ENCODE measurements around the gene PLIN4. TPM values are rescaled to one million over a fixed set of nuclear protein-coding genes. Genes with fewer than 3 reads are reported as not detected.

Gene PLIN4
- total and polyA plus RNA-seq, 10 donors: 0.27 to 10.2 (median 2.1) TPM

GRCh38 chr19:4477034-4477801, 41.1 kb downstream of the PLIN4 start:
- peaks cover 0 to 73% (median 36%) of the 10 kb centered on the region in 6 donors for H3K36me3 ChIP-seq
- peaks cover 17 to 30% (median 26%) of the 10 kb centered on the region in 6 donors for H3K4me1 ChIP-seq
- intact Hi-C loops (cut with DNase I; ENCODE audit: low total_unique reads): no loop called here
- 86 to 92% (median 90%) methylated on average over 13 to 16 of the region's 16 CpGs for WGBS, 5 donors
- H3K9me3 ChIP-seq: no peaks in the 10 kb centered on the region
- no peak for TF ChIP-seq POLR2A (IDR thresholded peaks at IDR 0.05)
- TF ChIP-seq POLR2AphosphoS5 (IDR thresholded peaks at IDR 0.05): no peak
- no peak for TF ChIP-seq CTCF (IDR thresholded peaks at IDR 0.05 in 8 of 11, conservative IDR thresholded peaks at IDR 0.05 in 3 of 11)
- no peak overlapping the region for H3K27ac ChIP-seq
- DNase-seq: no peak
- no peak overlapping the region for H3K4me3 ChIP-seq
- H3K27me3 ChIP-seq (replicated peaks in 1 of 7): no peaks in the 10 kb centered on the region

GRCh38 chr19:4474514-4475022, 43.7 kb downstream of the PLIN4 start:
- H3K4me3 ChIP-seq: peak overlapping the region in 3 of 8 donors; percentile 0 to 99 (median 97)
- TF ChIP-seq POLR2A (IDR thresholded peaks at IDR 0.05): no peak
- no peak for TF ChIP-seq CTCF (IDR thresholded peaks at IDR 0.05 in 8 of 11, conservative IDR thresholded peaks at IDR 0.05 in 3 of 11)
- no peak for TF ChIP-seq POLR2AphosphoS5 (IDR thresholded peaks at IDR 0.05)
- H3K4me1 ChIP-seq: peaks cover 17 to 42% (median 33%) of the 10 kb centered on the region in 6 donors
- H3K36me3 ChIP-seq: peaks cover 0 to 47% (median 36%) of the 10 kb centered on the region in 6 donors
- intact Hi-C loops (cut with DNase I; ENCODE audit: low total_unique reads): no loop called here
- WGBS, 5 donors: 17 to 25% (median 18%) methylated on average over 11 to 13 of the region's 13 CpGs
- H3K27me3 ChIP-seq (replicated peaks in 1 of 7): no peaks in the 10 kb centered on the region
- H3K27ac ChIP-seq: peak overlapping the region in 1 of 8 donors; percentile 4
- no peak for DNase-seq
- H3K9me3 ChIP-seq: no peaks in the 10 kb centered on the region

- no peak for DNase-seq
- H3K4me1 ChIP-seq: peaks cover 17 to 42% (median 33%) of the 10 kb centered on the region in 6 donors
Observed at GRCh38 chr19:4473763-4474513, 44.3 kb downstream of the PLIN4 start.

More at GRCh38 chr19:4473763-4474513, 44.3 kb downstream of the PLIN4 start:
- TF ChIP-seq POLR2A (IDR thresholded peaks at IDR 0.05) (no peak), CTCF (IDR thresholded peaks at IDR 0.05 in 8 of 11, conservative IDR thresholded peaks at IDR 0.05 in 3 of 11) (no peak), POLR2AphosphoS5 (IDR thresholded peaks at IDR 0.05) (no peak)
- intact Hi-C loops (cut with DNase I; ENCODE audit: low total_unique reads): no loop called here
- WGBS, 5 donors: 30 to 38% (median 32%) methylated on average over 22 to 23 of the region's 23 CpGs
- Histone ChIP-seq H3K27me3 (replicated peaks in 1 of 7) (no peaks in the 10 kb centered on the region), H3K36me3 (peaks cover 0 to 41% (median 32%) of the 10 kb centered on the region in 6 donors), H3K4me3 (peak overlapping the region in 4 of 8 donors; percentile 0 to 99 (median 95)), H3K27ac (peak overlapping the region in 3 of 8 donors; percentile 3 to 93 (median 4)), H3K9me3 (no peaks in the 10 kb centered on the region)
